PC-3 (cell line): ENCODE data around the gene ELP5. TPM values are rescaled to one million over a fixed set of nuclear protein-coding genes. Genes with fewer than 3 reads are reported as not detected.
A peak's percentile ranks its signal among the peaks of the same experiment; 100 is the strongest.

Experiments used
- ATAC-seq: fragments of 200-7000 bp; cut with Tn5 transposase; 2 replicates; pipeline ENCODE4 v1.9.1; 2020; ENCODE audit warnings: mild to moderate bottlenecking, moderate library complexity
- BruUV-seq: library from RNA; stranded (reverse); fragments of 400-500 nt; replicated peaks from 2 replicates; lab custom pipeline; 2021; lab: Mats Ljungman, UMichigan
- CTCF ChIA-PET: fragments of 300-600 bp; sonication (Branson Sonifier 250); formaldehyde crosslinking; loops from one replicate; lab custom pipeline; 2022; ENCODE audit warnings: antibody characterized with exemption; lab: Charles Lee
- POLR2A ChIA-PET: fragments of 300-600 bp; sonication (Branson Sonifier 250); formaldehyde crosslinking; loops from one replicate; lab custom pipeline; 2022; ENCODE audit warnings: antibody characterized with exemption; ENCODE audit not compliant: unreplicated experiment; lab: Charles Lee
- DNase-seq: peaks from one replicate; pipeline ENCODE4 v3.0.0-alpha.2; 2015
- H2AFZ ChIP-seq: fragments of 300-600 bp; sonication (generic); 2 replicates; pipeline ENCODE4 v1.6.0; 2016; ENCODE audit warnings: antibody characterized with exemption, low read length
- H3F3A ChIP-seq: fragments of 300-600 bp; sonication (generic); one replicate; pipeline ENCODE4 v1.6.0; 2017; ENCODE audit warnings: antibody characterized with exemption, low read length, control low read depth, mild to moderate bottlenecking; ENCODE audit not compliant: unreplicated experiment
- H3K27ac ChIP-seq: fragments of 300-600 bp; sonication (generic); 2 replicates; pipeline ENCODE4 v1.5.1; 2016; ENCODE audit warnings: mild to moderate bottlenecking, low read length
- H3K27me3 ChIP-seq: fragments of 300-600 bp; sonication (generic); 2 replicates; pipeline ENCODE4 v1.6.1; 2016; ENCODE audit warnings: low read length, mixed read lengths
- H3K36me3 ChIP-seq: fragments of 300-600 bp; sonication (generic); 2 replicates; pipeline ENCODE4 v1.6.1; 2016; ENCODE audit warnings: low read depth, mixed run types, low read length, mixed read lengths
- H3K4me1 ChIP-seq: fragments of 300-600 bp; sonication (generic); 2 replicates; pipeline ENCODE4 v1.5.1; 2016; ENCODE audit warnings: low read length; ENCODE audit not compliant: insufficient read depth
- H3K4me2 ChIP-seq: fragments of 300-600 bp; sonication (generic); 2 replicates; pipeline ENCODE4 v1.6.0; 2016; ENCODE audit warnings: low read length
- H3K4me3 ChIP-seq: fragments of 300-600 bp; sonication (generic); 2 replicates; pipeline ENCODE4 v1.5.1; 2016; ENCODE audit warnings: mild to moderate bottlenecking, low read length, mixed read lengths
- H3K79me2 ChIP-seq: fragments of 300-600 bp; sonication (generic); 2 replicates; pipeline ENCODE4 v1.6.1; 2017; ENCODE audit warnings: low read length, mixed read lengths
- H3K9ac ChIP-seq: fragments of 300-600 bp; sonication (generic); 2 replicates; pipeline ENCODE4 v1.6.0; 2016; ENCODE audit warnings: mild to moderate bottlenecking, low read length
- H3K9me2 ChIP-seq: fragments of 300-600 bp; sonication (generic); replicated peaks from 2 replicates; pipeline ENCODE4 v1.6.1; 2016; ENCODE audit warnings: mixed run types, low read length, mixed read lengths
- H3K9me3 ChIP-seq: fragments of 300-600 bp; sonication (generic); 2 replicates; pipeline ENCODE4 v1.6.1; 2016; ENCODE audit warnings: low read length, mixed read lengths
- H4K20me1 ChIP-seq: fragments of 300-600 bp; sonication (generic); 2 replicates; pipeline ENCODE4 v1.6.1; 2016; ENCODE audit warnings: low read length, mixed read lengths
- CTCF ChIP-seq: fragments of 300-600 bp; sonication (generic); conservative IDR thresholded peaks from 2 replicates; pipeline ENCODE4 v1.5.1; 2017; ENCODE audit warnings: antibody characterized with exemption, low read depth, mild to moderate bottlenecking, low read length
- EZH2 ChIP-seq: fragments of 300-600 bp; sonication (generic); IDR thresholded peaks from one replicate; pipeline ENCODE4 v1.6.1; 2017; ENCODE audit warnings: antibody characterized with exemption, mild to moderate bottlenecking, low read length; ENCODE audit not compliant: unreplicated experiment
- EZH2phosphoT487 ChIP-seq: fragments of 300-600 bp; sonication (generic); IDR thresholded peaks from 2 replicates; pipeline ENCODE4 v1.6.1; 2018; ENCODE audit warnings: mild to moderate bottlenecking, antibody characterized with exemption, low read length, borderline replicate concordance
- intact Hi-C: fragments of 100-400 bp; cut with micrococcal nuclease; formaldehyde crosslinking; loops from 2 replicates; pipeline ENCODE4 v1.9.0; 2023
- total RNA-seq: library from RNA; depleted of rRNA; stranded (reverse); fragments of >200 nt; gene quantifications from 2 replicates; pipeline ENCODE4 v1.2.3, GENCODE V29; 2014

The ELP5 gene
- total RNA-seq, 1 experiment from 2014 or later: 67.5 TPM

DNA sequence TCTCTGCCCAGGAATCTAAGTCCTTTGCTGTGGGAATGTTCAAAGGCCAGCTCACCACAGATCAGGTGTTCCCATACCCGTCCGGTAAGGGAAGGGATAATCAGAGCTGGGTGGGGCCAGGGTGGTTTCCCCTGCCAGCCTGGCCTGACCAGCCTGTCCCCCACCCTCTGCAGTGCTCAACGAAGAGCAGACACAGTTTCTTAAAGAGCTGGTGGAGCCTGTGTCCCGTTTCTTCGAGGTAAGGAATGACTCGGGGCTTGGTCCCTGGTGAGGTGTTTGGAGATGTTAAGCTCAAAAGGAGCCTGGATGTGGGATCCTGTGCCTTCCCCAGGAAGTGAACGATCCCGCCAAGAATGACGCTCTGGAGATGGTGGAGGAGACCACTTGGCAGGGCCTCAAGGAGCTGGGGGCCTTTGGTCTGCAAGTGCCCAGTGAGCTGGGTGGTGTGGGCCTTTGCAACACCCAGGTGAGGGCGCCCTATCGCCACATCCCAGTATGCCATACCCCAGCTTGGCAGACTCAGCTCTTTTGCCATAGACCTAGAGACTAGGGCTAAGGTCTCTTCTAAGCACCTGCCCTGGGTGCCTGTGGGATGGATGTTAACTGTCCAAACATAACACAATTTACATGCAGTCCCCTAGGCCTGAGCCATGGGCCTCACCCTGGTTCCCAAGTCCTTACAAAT lies 31.3 kb upstream of the ELP5 start:
- peaks cover 26% of the 10 kb centered on the region for H3K36me3 ChIP-seq
- TF ChIP-seq EZH2phosphoT487 (no peak), CTCF (peak; percentile 60), EZH2 (no peak)
- peak overlapping the region; percentile 81 for H3K4me3 ChIP-seq
- peaks cover 38% of the 10 kb centered on the region for H3K79me2 ChIP-seq
- H4K20me1 ChIP-seq: peaks cover 14% of the 10 kb centered on the region; the same call in 1 of the 2 replicates
- no TSS peak for BruUV-seq
- H3K27ac ChIP-seq: peak overlapping the region; percentile 97
- H3K27me3 ChIP-seq: no peaks in the 10 kb centered on the region
- intact Hi-C loops: loop anchor here (2.0 kb wide), 1 partner anchor 14 kb away; the partner anchor contains the start of gene DVL2
- H3K4me1 ChIP-seq: peaks cover 30% of the 10 kb centered on the region
- ATAC-seq (peak; percentile 33), DNase-seq (peak; percentile 43)
- ChIA-PET POLR2A (interaction anchor here (0.5 to 1.1 kb wide), 2 partner anchors 21 to 88 kb away, joined by 5 to 9 read pairs; no protein-coding TSS in a partner anchor), CTCF (interaction anchor here (0.7 to 1.0 kb wide), 2 partner anchors 41 to 183 kb away, joined by 3 to 4 read pairs; partner anchors contain the start of gene TMEM256)
- H3K9me2 ChIP-seq: no peaks in the 10 kb centered on the region
- H3K9me3 ChIP-seq: no peaks in the 10 kb centered on the region
- no peak overlapping the region for H2AFZ ChIP-seq
- no peaks in the 10 kb centered on the region for H3F3A ChIP-seq
- peak overlapping the region; percentile 86 for H3K4me2 ChIP-seq
- peak overlapping the region; percentile 97 for H3K9ac ChIP-seq

DNA sequence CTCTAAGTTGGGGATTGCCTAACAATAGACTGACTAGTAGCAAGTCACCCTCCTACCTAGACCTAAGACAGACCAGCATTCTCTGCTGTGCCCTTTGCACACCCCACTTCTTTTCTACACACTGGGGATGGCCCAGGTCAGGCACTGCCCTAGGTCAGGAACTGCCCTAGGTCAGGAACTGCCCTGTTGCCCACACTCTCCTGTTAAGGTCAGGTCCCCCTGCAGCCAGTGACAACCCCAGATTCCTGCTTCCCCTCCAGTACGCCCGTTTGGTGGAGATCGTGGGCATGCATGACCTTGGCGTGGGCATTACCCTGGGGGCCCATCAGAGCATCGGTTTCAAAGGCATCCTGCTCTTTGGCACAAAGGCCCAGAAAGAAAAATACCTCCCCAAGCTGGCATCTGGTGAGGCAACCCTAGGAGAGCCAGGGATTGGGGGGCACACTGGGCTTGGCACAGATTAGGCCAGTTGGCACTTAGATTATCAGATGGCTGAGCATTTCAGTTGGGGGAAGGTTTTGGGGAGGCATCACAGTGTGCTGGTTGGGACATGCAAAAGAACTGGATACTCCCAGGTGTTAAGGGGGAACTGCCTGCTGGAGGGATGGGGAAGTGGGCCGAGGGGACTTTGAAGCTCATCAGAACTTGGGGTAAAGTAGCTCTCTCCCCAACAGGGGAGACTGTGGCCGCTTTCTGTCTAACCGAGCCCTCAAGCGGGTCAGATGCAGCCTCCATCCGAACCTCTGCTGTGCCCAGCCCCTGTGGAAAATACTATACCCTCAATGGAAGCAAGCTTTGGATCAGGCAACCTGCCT lies 30.5 kb upstream of the ELP5 start:
- no peaks in the 10 kb centered on the region for H3K27me3 ChIP-seq
- no peak overlapping the region for H2AFZ ChIP-seq
- CTCF ChIA-PET: no interaction called here
- TF ChIP-seq CTCF (no peak), EZH2 (no peak), EZH2phosphoT487 (no peak)
- no TSS peak for BruUV-seq
- no peak for DNase-seq
- POLR2A ChIA-PET: interaction anchor here (0.6 to 1.1 kb wide), 2 partner anchors 20 to 68 kb away, joined by 3 to 9 read pairs; no protein-coding TSS in a partner anchor
- peak overlapping the region; percentile 81 for H3K4me3 ChIP-seq
- H3K36me3 ChIP-seq: peaks cover 26% of the 10 kb centered on the region
- peaks cover 23% of the 10 kb centered on the region for H3K4me1 ChIP-seq
- H3K9me2 ChIP-seq: no peaks in the 10 kb centered on the region
- peak overlapping the region; percentile 97 for H3K27ac ChIP-seq
- H3F3A ChIP-seq: no peaks in the 10 kb centered on the region
- H3K4me2 ChIP-seq: peak overlapping the region; percentile 86
- H3K9ac ChIP-seq: peak overlapping the region; percentile 97
- no peak for ATAC-seq
- intact Hi-C loops: loop anchor here (2.0 kb wide), 1 partner anchor 13 kb away; the partner anchor contains the start of gene DVL2
- H4K20me1 ChIP-seq: peaks cover 14% of the 10 kb centered on the region; the same call in 1 of the 2 replicates
- H3K79me2 ChIP-seq: peaks cover 32% of the 10 kb centered on the region
- H3K9me3 ChIP-seq: no peaks in the 10 kb centered on the region
